Measurements from ENCODE around the gene SPATA9. TPM values are rescaled to one million over a fixed set of nuclear protein-coding genes. Genes with fewer than 3 reads are reported as not detected.
"Not testable (repeated sequence)": the region's sequence is repeated elsewhere in the genome, so short reads cannot be mapped to it uniquely, and the experiment has no call there.

The SPATA9 gene
- total RNA-seq, 1 donor from 2014 or later: not detected

- Mint-ChIP-seq H3K27me3 (no peaks in the 10 kb centered on the region), H3K27ac (no peak overlapping the region), H3K9me3 (no peaks in the 10 kb centered on the region), H3K36me3 (ENCODE audit: low read depth) (no peaks in the 10 kb centered on the region), H3K4me1 (peaks cover 9% of the 10 kb centered on the region), H3K4me3 (no peak overlapping the region)
- intact Hi-C loops (cut with micrococcal nuclease): no loop called here
- DNase-seq: no peak
Observed at GRCh38 chr5:95654196-95654595, 28.6 kb downstream of the SPATA9 start.

GRCh38 chr5:95652849-95653248 is 29.9 kb downstream of the SPATA9 start:
- peak; percentile 41 for DNase-seq
- Mint-ChIP-seq H3K9me3 (no peaks in the 10 kb centered on the region), H3K4me1 (peaks cover 14% of the 10 kb centered on the region), H3K27ac (no peak overlapping the region), H3K27me3 (no peaks in the 10 kb centered on the region), H3K36me3 (ENCODE audit: low read depth) (no peaks in the 10 kb centered on the region), H3K4me3 (no peak overlapping the region)
- intact Hi-C loops (cut with micrococcal nuclease): no loop called here

- Mint-ChIP-seq H3K9me3 (no peaks in the 10 kb centered on the region), H3K27me3 (no peaks in the 10 kb centered on the region), H3K4me3 (no peak overlapping the region), H3K36me3 (ENCODE audit: low read depth) (no peaks in the 10 kb centered on the region), H3K4me1 (peaks cover 25% of the 10 kb centered on the region), H3K27ac (no peak overlapping the region)
- no peak for DNase-seq
- intact Hi-C loops (cut with micrococcal nuclease): loop anchor here (5.0 to 10.0 kb wide), 4 partner anchors 277 to 887 kb away; no protein-coding TSS in a partner anchor
Observed at GRCh38 chr5:95649842-95650620, 32.8 kb downstream of the SPATA9 start.

GRCh38 chr5:95649274-95649673 is 33.5 kb downstream of the SPATA9 start:
- intact Hi-C loops (cut with micrococcal nuclease): loop anchor here (5.0 to 10.0 kb wide), 4 partner anchors 278 to 888 kb away; no protein-coding TSS in a partner anchor
- Mint-ChIP-seq H3K27me3 (no peaks in the 10 kb centered on the region), H3K36me3 (ENCODE audit: low read depth) (no peaks in the 10 kb centered on the region), H3K9me3 (no peaks in the 10 kb centered on the region), H3K4me3 (no peak overlapping the region), H3K4me1 (peaks cover 29% of the 10 kb centered on the region), H3K27ac (no peak overlapping the region)
- DNase-seq: no peak

- Mint-ChIP-seq H3K27me3 (no peaks in the 10 kb centered on the region), H3K4me1 (peaks cover 32% of the 10 kb centered on the region), H3K36me3 (ENCODE audit: low read depth) (no peaks in the 10 kb centered on the region), H3K9me3 (no peaks in the 10 kb centered on the region), H3K4me3 (peak overlapping the region; percentile 47), H3K27ac (peak overlapping the region; percentile 68)
- no peak for DNase-seq
- intact Hi-C loops (cut with micrococcal nuclease): loop anchor here (1.0 to 10.0 kb wide), 7 partner anchors 71 to 889 kb away; partner anchors contain the start of gene GLRX
Observed at GRCh38 chr5:95647886-95648860, 34.6 kb downstream of the SPATA9 start.

- H3K4me3 Mint-ChIP-seq: peak within 1 kb of the TSS; percentile 83
- H3K27me3 Mint-ChIP-seq: no peaks in the 10 kb centered on the region
- intact Hi-C loops (cut with micrococcal nuclease): loop anchor here (1.0 to 10.0 kb wide), 10 partner anchors 55 to 1016 kb away; partner anchors contain the start of genes CAST and GLRX
- H3K9me3 Mint-ChIP-seq: no peaks in the 10 kb centered on the region
- peaks cover 29% of the 10 kb centered on the region for H3K4me1 Mint-ChIP-seq
- peak within 1 kb of the TSS; percentile 89 for H3K27ac Mint-ChIP-seq
- H3K36me3 Mint-ChIP-seq (ENCODE audit: low read depth): no peaks in the 10 kb centered on the region
- DNase-seq: peak; percentile 99
Observed at GRCh38 chr5:95646569-95647431, 36.0 kb downstream of the SPATA9 start, which contains the start of gene RFESD. Gene RFESD (plus strand): TSS chr5:95646777. CDS start chr5:95652272, 5,495 bp downstream.

GRCh38 chr5:95646226-95646568 is 36.6 kb downstream of the SPATA9 start:
- H3K4me1 Mint-ChIP-seq: peaks cover 29% of the 10 kb centered on the region
- peak overlapping the region; percentile 83 for H3K4me3 Mint-ChIP-seq
- H3K27ac Mint-ChIP-seq: peak overlapping the region; percentile 89
- H3K9me3 Mint-ChIP-seq; H3K36me3 Mint-ChIP-seq (ENCODE audit: low read depth); H3K27me3 Mint-ChIP-seq: not testable (repeated sequence)
- DNase-seq: peak; percentile 61
- intact Hi-C loops (cut with micrococcal nuclease): loop anchor here (1.0 to 10.0 kb wide), 9 partner anchors 55 to 1016 kb away; partner anchors contain the start of gene CAST

GRCh38 chr5:95644351-95645042 is 38.3 kb downstream of the SPATA9 start:
- H3K27ac Mint-ChIP-seq: peak overlapping the region; percentile 29
- peaks cover 3% of the 10 kb centered on the region for H3K27me3 Mint-ChIP-seq
- H3K36me3 Mint-ChIP-seq (ENCODE audit: low read depth): no peaks in the 10 kb centered on the region
- intact Hi-C loops (cut with micrococcal nuclease): loop anchor here (1.0 to 10.0 kb wide), 10 partner anchors 12 to 893 kb away; partner anchors contain the start of gene ARSK
- peaks cover 26% of the 10 kb centered on the region for H3K4me1 Mint-ChIP-seq
- peak overlapping the region; percentile 3 for H3K4me3 Mint-ChIP-seq
- DNase-seq: peak; percentile 83
- no peaks in the 10 kb centered on the region for H3K9me3 Mint-ChIP-seq

- no peak for DNase-seq
- Mint-ChIP-seq H3K27ac (no peak overlapping the region), H3K27me3 (peaks cover 12% of the 10 kb centered on the region), H3K9me3 (no peaks in the 10 kb centered on the region), H3K4me1 (peaks cover 24% of the 10 kb centered on the region), H3K36me3 (ENCODE audit: low read depth) (no peaks in the 10 kb centered on the region), H3K4me3 (no peak overlapping the region)
- intact Hi-C loops (cut with micrococcal nuclease): loop anchor here (10.0 kb wide), 2 partner anchors 432 to 692 kb away; no protein-coding TSS in a partner anchor
Observed at GRCh38 chr5:95643152-95643551, 39.6 kb downstream of the SPATA9 start.

- Mint-ChIP-seq H3K9me3 (no peaks in the 10 kb centered on the region), H3K36me3 (ENCODE audit: low read depth) (no peaks in the 10 kb centered on the region), H3K27ac (no peak overlapping the region), H3K4me3 (no peak overlapping the region), H3K27me3 (peaks cover 14% of the 10 kb centered on the region), H3K4me1 (peaks cover 21% of the 10 kb centered on the region)
- intact Hi-C loops (cut with micrococcal nuclease): loop anchor here (10.0 kb wide), 2 partner anchors 433 to 693 kb away; no protein-coding TSS in a partner anchor
- DNase-seq: no peak
Observed at GRCh38 chr5:95641741-95642220, 41.0 kb downstream of the SPATA9 start.

- H3K4me1 Mint-ChIP-seq: peaks cover 5% of the 10 kb centered on the region
- intact Hi-C loops (cut with micrococcal nuclease): no loop called here
- DNase-seq: no peak
- peaks cover 23% of the 10 kb centered on the region for H3K27me3 Mint-ChIP-seq
- no peak overlapping the region for H3K4me3 Mint-ChIP-seq
- peaks cover 1% of the 10 kb centered on the region for H3K9me3 Mint-ChIP-seq
- no peak overlapping the region for H3K27ac Mint-ChIP-seq
- H3K36me3 Mint-ChIP-seq (ENCODE audit: low read depth): no peaks in the 10 kb centered on the region
Observed at GRCh38 chr5:95638632-95639031, 44.2 kb downstream of the SPATA9 start.

GRCh38 chr5:95634081-95634480 is 48.7 kb downstream of the SPATA9 start:
- intact Hi-C loops (cut with micrococcal nuclease): loop anchor here (5.0 kb wide), 1 partner anchor 328 kb away; the partner anchor contains the start of gene ELL2
- Mint-ChIP-seq H3K4me3 (no peak overlapping the region), H3K27ac (no peak overlapping the region), H3K4me1 (peaks cover 18% of the 10 kb centered on the region), H3K27me3 (peaks cover 17% of the 10 kb centered on the region), H3K36me3 (ENCODE audit: low read depth) (peaks cover 5% of the 10 kb centered on the region), H3K9me3 (peaks cover 18% of the 10 kb centered on the region)
- DNase-seq: no peak
